Measurements from ENCODE around the gene MEGF11.

DNA sequence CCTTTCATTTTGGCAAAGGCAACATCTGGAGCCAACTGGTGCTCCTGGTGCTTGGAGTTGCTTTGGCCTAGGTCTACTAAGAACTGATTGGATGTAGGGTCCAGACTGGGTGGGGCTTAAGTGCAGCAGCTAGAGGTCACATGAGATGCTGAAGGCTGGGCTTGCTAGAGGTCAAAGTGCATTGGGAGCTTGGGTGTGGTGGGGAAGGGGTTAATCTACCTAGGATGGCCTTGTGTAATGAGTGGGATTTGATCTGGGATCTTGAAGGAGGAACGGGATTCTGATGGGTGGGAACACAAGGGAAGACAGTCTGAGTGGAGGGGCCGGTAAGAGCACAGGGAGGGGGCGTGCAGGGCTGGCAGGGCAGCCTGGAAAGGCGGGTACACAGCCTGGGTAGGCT is 258.7 kb downstream of the MEGF11 start:
- TF ChIP-seq POLR2A (IDR thresholded peaks at IDR 0.05) (no peak), POLR2AphosphoS5 (IDR thresholded peaks at IDR 0.05) (no peak)
- TF ChIP-seq, protein P1, sequence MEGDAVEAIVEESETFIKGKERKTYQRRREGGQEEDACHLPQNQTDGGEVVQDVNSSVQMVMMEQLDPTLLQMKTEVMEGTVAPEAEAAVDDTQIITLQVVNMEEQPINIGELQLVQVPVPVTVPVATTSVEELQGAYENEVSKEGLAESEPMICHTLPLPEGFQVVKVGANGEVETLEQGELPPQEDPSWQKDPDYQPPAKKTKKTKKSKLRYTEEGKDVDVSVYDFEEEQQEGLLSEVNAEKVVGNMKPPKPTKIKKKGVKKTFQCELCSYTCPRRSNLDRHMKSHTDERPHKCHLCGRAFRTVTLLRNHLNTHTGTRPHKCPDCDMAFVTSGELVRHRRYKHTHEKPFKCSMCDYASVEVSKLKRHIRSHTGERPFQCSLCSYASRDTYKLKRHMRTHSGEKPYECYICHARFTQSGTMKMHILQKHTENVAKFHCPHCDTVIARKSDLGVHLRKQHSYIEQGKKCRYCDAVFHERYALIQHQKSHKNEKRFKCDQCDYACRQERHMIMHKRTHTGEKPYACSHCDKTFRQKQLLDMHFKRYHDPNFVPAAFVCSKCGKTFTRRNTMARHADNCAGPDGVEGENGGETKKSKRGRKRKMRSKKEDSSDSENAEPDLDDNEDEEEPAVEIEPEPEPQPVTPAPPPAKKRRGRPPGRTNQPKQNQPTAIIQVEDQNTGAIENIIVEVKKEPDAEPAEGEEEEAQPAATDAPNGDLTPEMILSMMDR (IDR thresholded peaks at IDR 0.05), result no peak
